Neural cell (in vitro differentiated cells): Measurements from ENCODE around the gene DPP6. TPM values are rescaled to one million over a fixed set of nuclear protein-coding genes. Genes with fewer than 3 reads are reported as not detected.

Experiments
- H2AFZ ChIP-seq: fragments of 200-600, 300-800 bp; sonication (generic), shearing (Covaris generic); 2 replicates; pipeline ENCODE4 v1.6.0; 2014; ENCODE audit warnings: low read depth, mild to moderate bottlenecking, antibody characterized with exemption, low read length, moderate library complexity
- H3F3A ChIP-seq: fragments of 200-600 bp; shearing (Covaris generic); 2 replicates; pipeline ENCODE4 v1.6.1; 2016; ENCODE audit warnings: mild to moderate bottlenecking, moderate library complexity, mixed read lengths, antibody characterized with exemption, low read length; ENCODE audit not compliant: insufficient read depth, poor library complexity, severe bottlenecking
- H3K27ac ChIP-seq: fragments of 200-600, 300-800 bp; sonication (generic), shearing (Covaris generic); 2 replicates; pipeline ENCODE4 v1.5.1; 2014; ENCODE audit warnings: mild to moderate bottlenecking, low read length, moderate library complexity
- H3K27me3 ChIP-seq: fragments of 300-800, 200-600 bp; sonication (generic), shearing (Covaris generic); 2 replicates; pipeline ENCODE4 v1.6.0; 2014; ENCODE audit warnings: mild to moderate bottlenecking, low read depth, low read length, moderate library complexity; ENCODE audit not compliant: insufficient read depth
- H3K36me3 ChIP-seq: fragments of 300-800, 200-600 bp; sonication (generic), shearing (Covaris generic); 2 replicates; pipeline ENCODE4 v1.5.1; 2014; ENCODE audit warnings: mild to moderate bottlenecking, antibody characterized with exemption, low read length, moderate library complexity; ENCODE audit not compliant: insufficient read depth
- H3K4me2 ChIP-seq: fragments of 300-800, 200-600 bp; sonication (generic), shearing (Covaris generic); 2 replicates; pipeline ENCODE4 v1.6.0; 2014; ENCODE audit warnings: mild to moderate bottlenecking, low read length
- H3K4me3 ChIP-seq: fragments of 300-800, 200-600 bp; sonication (generic), shearing (Covaris generic); 2 replicates; pipeline ENCODE4 v1.5.1; 2014; ENCODE audit warnings: mild to moderate bottlenecking, low read length, moderate library complexity
- H3K79me2 ChIP-seq: fragments of 200-600 bp; shearing (Covaris generic); replicated peaks from 2 replicates; pipeline ENCODE4 v1.6.0; 2014; ENCODE audit warnings: mild to moderate bottlenecking, low read length, moderate library complexity; ENCODE audit not compliant: insufficient read depth
- H3K9ac ChIP-seq: fragments of 300-800, 200-600 bp; sonication (generic), shearing (Covaris generic); 2 replicates; pipeline ENCODE4 v1.6.1; 2016; ENCODE audit warnings: mild to moderate bottlenecking, low read length, mixed read lengths
- H3K9me2 ChIP-seq: fragments of 200-600 bp; shearing (Covaris generic); 2 replicates; pipeline ENCODE4 v1.6.1; 2016; ENCODE audit warnings: mild to moderate bottlenecking, low read length, mixed read lengths; ENCODE audit not compliant: insufficient read depth
- H3K9me3 ChIP-seq: fragments of 200-600, 300-800 bp; sonication (generic), shearing (Covaris generic); 2 replicates; pipeline ENCODE4 v1.6.1; 2016; ENCODE audit warnings: mild to moderate bottlenecking, mixed run types, low read length, moderate library complexity, mixed read lengths
- H4K20me1 ChIP-seq: fragments of 200-600 bp; shearing (Covaris generic); 2 replicates; pipeline ENCODE4 v1.6.1; 2016; ENCODE audit warnings: mild to moderate bottlenecking, mixed run types; ENCODE audit not compliant: insufficient read depth
- EP300 ChIP-seq: fragments of 450-650 bp; conservative IDR thresholded peaks from 2 replicates; pipeline ENCODE4 v1.6.1; 2014; ENCODE audit warnings: antibody characterized with exemption, mild to moderate bottlenecking, moderate library complexity; ENCODE audit not compliant: poor library complexity, severe bottlenecking
- EZH2 ChIP-seq: fragments of 200-600, 300-800 bp; shearing (Covaris generic), sonication (generic); IDR thresholded peaks from 2 replicates; pipeline ENCODE4 v1.6.1; 2014; ENCODE audit warnings: antibody characterized with exemption, low read length, borderline replicate concordance, mild to moderate bottlenecking; ENCODE audit not compliant: insufficient read depth, poor library complexity, severe bottlenecking
- MXI1 ChIP-seq: fragments of 450-650 bp; conservative IDR thresholded peaks from 2 replicates; pipeline ENCODE4 v1.6.1; 2014; ENCODE audit warnings: antibody characterized with exemption, mild to moderate bottlenecking; ENCODE audit not compliant: poor library complexity, severe bottlenecking
- POLR2AphosphoS5 ChIP-seq: IDR thresholded peaks from 2 replicates; pipeline ENCODE4 v1.6.1; 2012
- RAD21 ChIP-seq: fragments of 450-650 bp; conservative IDR thresholded peaks from 2 replicates; pipeline ENCODE4 v1.6.1; 2014; ENCODE audit warnings: antibody characterized with exemption, mild to moderate bottlenecking, moderate library complexity
- SMC3 ChIP-seq: fragments of 450-650 bp; conservative IDR thresholded peaks from 2 replicates; pipeline ENCODE4 v1.6.1; 2014; ENCODE audit warnings: antibody characterized with exemption, mild to moderate bottlenecking, moderate library complexity; ENCODE audit not compliant: poor library complexity
- TAF1 ChIP-seq: IDR thresholded peaks from 2 replicates; pipeline ENCODE4 v1.6.1; 2012; ENCODE audit warnings: low read depth
- polyA plus RNA-seq: library from polyadenylated mRNA; depleted of rRNA; stranded (reverse); fragments of >200 nt; gene quantifications from 2 replicates; pipeline ENCODE4 v1.2.3, GENCODE V29; 2014
- TF ChIP-seq, protein P1 (sequence below): fragments of 450-650 bp; IDR thresholded peaks from 2 replicates; pipeline ENCODE4 v1.5.1; 2014; ENCODE audit warnings: antibody characterized with exemption, mild to moderate bottlenecking, moderate library complexity; ENCODE audit not compliant: poor library complexity, severe bottlenecking
- TF ChIP-seq, protein P2 (sequence below): IDR thresholded peaks from 2 replicates; pipeline ENCODE4 v1.6.1; 2012; ENCODE audit warnings: borderline replicate concordance

Gene DPP6
- polyA plus RNA-seq, 1 donor from 2014 or later: 20.4 TPM

DNA sequence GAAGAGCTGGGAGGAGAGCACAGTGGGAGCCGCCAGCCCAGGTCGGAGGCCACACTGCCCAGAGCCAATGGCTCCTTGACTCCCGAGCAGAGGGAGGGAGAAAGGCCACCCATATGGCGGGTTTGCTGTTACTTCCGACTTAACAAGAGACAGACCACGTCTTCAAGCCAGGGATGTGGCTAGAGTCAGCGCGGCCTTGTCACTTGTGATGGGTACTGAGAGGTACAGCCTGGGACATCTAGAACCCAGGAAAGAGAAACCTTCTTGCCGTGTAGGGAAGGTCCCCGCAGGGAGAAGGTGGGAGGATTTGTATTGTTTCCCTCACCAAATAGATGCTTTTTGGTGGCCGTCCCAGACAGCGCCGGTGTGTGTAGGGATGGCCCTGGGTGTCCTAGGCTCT, 823.1 kb downstream of the DPP6 start:
- Histone ChIP-seq H3F3A (no peaks in the 10 kb centered on the region), H2AFZ (no peak overlapping the region), H3K36me3 (no peaks in the 10 kb centered on the region), H3K27me3 (no peaks in the 10 kb centered on the region), H3K4me2 (no peak overlapping the region), H3K9me3 (no peaks in the 10 kb centered on the region), H3K27ac (no peak overlapping the region), H3K9me2 (no peaks in the 10 kb centered on the region), H4K20me1 (no peaks in the 10 kb centered on the region), H3K9ac (no peak overlapping the region), H3K79me2 (no peaks in the 10 kb centered on the region), H3K4me3 (no peak overlapping the region)
- TF ChIP-seq TAF1 (no peak), EP300 (no peak), EZH2 (no peak)

DNA sequence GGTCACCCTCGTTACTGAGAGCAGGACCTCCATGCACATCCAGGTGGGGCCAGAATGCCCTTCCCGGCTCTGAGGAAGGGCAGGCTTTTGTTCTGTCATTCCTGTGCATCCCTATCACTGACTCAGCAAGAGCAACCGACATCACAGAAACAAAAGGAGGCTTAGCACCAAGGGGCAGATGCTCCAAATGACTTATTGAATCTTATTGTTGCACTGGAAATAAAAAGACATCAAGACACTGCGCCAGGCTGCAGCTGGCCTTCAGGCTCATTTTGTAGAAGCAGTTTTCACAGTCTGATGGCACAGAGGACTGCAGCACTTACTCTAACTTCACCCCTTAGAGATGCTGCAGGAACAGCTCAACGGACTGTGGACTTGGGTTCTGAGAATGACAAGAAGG, 824.3 kb downstream of the DPP6 start:
- Histone ChIP-seq H3K27me3 (no peaks in the 10 kb centered on the region), H3K4me2 (no peak overlapping the region), H4K20me1 (no peaks in the 10 kb centered on the region), H2AFZ (no peak overlapping the region), H3K36me3 (no peaks in the 10 kb centered on the region), H3K9me3 (no peaks in the 10 kb centered on the region), H3F3A (no peaks in the 10 kb centered on the region), H3K27ac (no peak overlapping the region), H3K9me2 (no peaks in the 10 kb centered on the region), H3K4me3 (no peak overlapping the region), H3K9ac (no peak overlapping the region), H3K79me2 (no peaks in the 10 kb centered on the region)
- no peak for TF ChIP-seq EZH2
- TF ChIP-seq TAF1: no peak
- no peak for TF ChIP-seq RAD21
- no peak for TF ChIP-seq EP300
- no peak for TF ChIP-seq SMC3
- TF ChIP-seq, protein P1, sequence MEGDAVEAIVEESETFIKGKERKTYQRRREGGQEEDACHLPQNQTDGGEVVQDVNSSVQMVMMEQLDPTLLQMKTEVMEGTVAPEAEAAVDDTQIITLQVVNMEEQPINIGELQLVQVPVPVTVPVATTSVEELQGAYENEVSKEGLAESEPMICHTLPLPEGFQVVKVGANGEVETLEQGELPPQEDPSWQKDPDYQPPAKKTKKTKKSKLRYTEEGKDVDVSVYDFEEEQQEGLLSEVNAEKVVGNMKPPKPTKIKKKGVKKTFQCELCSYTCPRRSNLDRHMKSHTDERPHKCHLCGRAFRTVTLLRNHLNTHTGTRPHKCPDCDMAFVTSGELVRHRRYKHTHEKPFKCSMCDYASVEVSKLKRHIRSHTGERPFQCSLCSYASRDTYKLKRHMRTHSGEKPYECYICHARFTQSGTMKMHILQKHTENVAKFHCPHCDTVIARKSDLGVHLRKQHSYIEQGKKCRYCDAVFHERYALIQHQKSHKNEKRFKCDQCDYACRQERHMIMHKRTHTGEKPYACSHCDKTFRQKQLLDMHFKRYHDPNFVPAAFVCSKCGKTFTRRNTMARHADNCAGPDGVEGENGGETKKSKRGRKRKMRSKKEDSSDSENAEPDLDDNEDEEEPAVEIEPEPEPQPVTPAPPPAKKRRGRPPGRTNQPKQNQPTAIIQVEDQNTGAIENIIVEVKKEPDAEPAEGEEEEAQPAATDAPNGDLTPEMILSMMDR: no peak
- TF ChIP-seq POLR2AphosphoS5: no peak
- TF ChIP-seq, protein P2, sequence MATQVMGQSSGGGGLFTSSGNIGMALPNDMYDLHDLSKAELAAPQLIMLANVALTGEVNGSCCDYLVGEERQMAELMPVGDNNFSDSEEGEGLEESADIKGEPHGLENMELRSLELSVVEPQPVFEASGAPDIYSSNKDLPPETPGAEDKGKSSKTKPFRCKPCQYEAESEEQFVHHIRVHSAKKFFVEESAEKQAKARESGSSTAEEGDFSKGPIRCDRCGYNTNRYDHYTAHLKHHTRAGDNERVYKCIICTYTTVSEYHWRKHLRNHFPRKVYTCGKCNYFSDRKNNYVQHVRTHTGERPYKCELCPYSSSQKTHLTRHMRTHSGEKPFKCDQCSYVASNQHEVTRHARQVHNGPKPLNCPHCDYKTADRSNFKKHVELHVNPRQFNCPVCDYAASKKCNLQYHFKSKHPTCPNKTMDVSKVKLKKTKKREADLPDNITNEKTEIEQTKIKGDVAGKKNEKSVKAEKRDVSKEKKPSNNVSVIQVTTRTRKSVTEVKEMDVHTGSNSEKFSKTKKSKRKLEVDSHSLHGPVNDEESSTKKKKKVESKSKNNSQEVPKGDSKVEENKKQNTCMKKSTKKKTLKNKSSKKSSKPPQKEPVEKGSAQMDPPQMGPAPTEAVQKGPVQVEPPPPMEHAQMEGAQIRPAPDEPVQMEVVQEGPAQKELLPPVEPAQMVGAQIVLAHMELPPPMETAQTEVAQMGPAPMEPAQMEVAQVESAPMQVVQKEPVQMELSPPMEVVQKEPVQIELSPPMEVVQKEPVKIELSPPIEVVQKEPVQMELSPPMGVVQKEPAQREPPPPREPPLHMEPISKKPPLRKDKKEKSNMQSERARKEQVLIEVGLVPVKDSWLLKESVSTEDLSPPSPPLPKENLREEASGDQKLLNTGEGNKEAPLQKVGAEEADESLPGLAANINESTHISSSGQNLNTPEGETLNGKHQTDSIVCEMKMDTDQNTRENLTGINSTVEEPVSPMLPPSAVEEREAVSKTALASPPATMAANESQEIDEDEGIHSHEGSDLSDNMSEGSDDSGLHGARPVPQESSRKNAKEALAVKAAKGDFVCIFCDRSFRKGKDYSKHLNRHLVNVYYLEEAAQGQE: no peak
- TF ChIP-seq MXI1: no peak

DNA sequence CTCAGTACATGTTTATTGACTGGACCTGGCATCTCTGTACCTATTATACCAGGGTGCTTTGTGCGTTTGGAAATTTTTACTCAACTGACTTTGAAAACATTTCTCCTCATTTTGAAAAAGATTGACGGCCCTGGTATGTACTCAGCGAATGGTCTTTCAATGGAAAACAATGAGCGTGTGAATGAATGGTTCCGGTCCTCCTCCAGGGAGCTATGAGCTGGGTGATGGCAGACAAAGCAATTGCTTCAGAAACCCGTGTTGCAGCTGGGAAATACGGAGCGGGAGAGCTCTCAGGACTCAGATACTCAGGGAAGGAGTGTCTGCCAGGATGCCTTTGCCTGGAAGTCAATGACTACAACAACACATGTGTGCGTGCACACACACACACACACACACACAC, 824.8 kb downstream of the DPP6 start:
- H3K9me2 ChIP-seq: no peaks in the 10 kb centered on the region
- H3K27ac ChIP-seq: no peak overlapping the region
- no peak overlapping the region for H3K9ac ChIP-seq
- H3K36me3 ChIP-seq: no peaks in the 10 kb centered on the region
- H2AFZ ChIP-seq: no peak overlapping the region
- H3K27me3 ChIP-seq: no peaks in the 10 kb centered on the region
- no peak overlapping the region for H3K4me3 ChIP-seq
- no peak overlapping the region for H3K4me2 ChIP-seq
- no peaks in the 10 kb centered on the region for H3K9me3 ChIP-seq
- no peaks in the 10 kb centered on the region for H4K20me1 ChIP-seq
- no peaks in the 10 kb centered on the region for H3K79me2 ChIP-seq
- TF ChIP-seq SMC3: no peak
- no peak for TF ChIP-seq EZH2
- TF ChIP-seq, protein P1: no peak
- no peak for TF ChIP-seq TAF1
- no peak for TF ChIP-seq POLR2AphosphoS5
- no peak for TF ChIP-seq EP300
- TF ChIP-seq MXI1: no peak
- TF ChIP-seq, protein P2: no peak
- TF ChIP-seq RAD21: no peak
- no peaks in the 10 kb centered on the region for H3F3A ChIP-seq
